GM12878 (cell line): ENCODE data around the gene MRPS9. TPM values are rescaled to one million over a fixed set of nuclear protein-coding genes. Genes with fewer than 3 reads are reported as not detected.

Experiments
- ATAC-seq: fragments of 200-7000 bp; cut with Tn5 transposase; 3 replicates; pipeline ENCODE4 v1.9.1; 2020; ENCODE audit warnings: mild to moderate bottlenecking, moderate library complexity
- BruUV-seq: library from RNA; stranded (reverse); fragments of 400-500 nt; replicated peaks from 2 replicates; lab custom pipeline; 2021; lab: Mats Ljungman, UMichigan
- CTCF ChIA-PET: fragments of 300-600 bp; sonication (Branson Sonifier 250); formaldehyde crosslinking; extraction: SDS; loops from one replicate; lab custom pipeline; 2021; ENCODE audit warnings: inconsistent platforms; lab: Yijun Ruan, JAX
- POLR2A ChIA-PET: fragments of 350-600 bp; formaldehyde crosslinking; extraction: SDS; loops from one replicate; lab custom pipeline; 2021; ENCODE audit warnings: inconsistent platforms; lab: Charles Lee
- RAD21 ChIA-PET: fragments of 300-600 bp; sonication (Branson Sonifier 250); formaldehyde crosslinking; loops from one replicate; lab custom pipeline; 2023; ENCODE audit warnings: antibody characterized with exemption; ENCODE audit not compliant: unreplicated experiment; lab: Charles Lee
- SMC1A ChIA-PET: fragments of 300-600 bp; sonication (Branson Sonifier 250); formaldehyde crosslinking; loops from one replicate; lab custom pipeline; 2023; ENCODE audit not compliant: unreplicated experiment, uncharacterized antibody; lab: Charles Lee
- DNase-seq: peaks from one replicate; pipeline ENCODE4 v3.0.0-alpha.2; 2011; ENCODE audit warnings: low read depth, low spot score
- FAIRE-seq: peaks from 3 replicates; lab custom pipeline; 2011; peaks lifted over from hg19 to GRCh38; lab: Jason Lieb, UNC
- H2AFZ ChIP-seq: 2 replicates; pipeline ENCODE4 v1.6.0; 2011; ENCODE audit warnings: low read depth, low read length, control low read depth; ENCODE audit not compliant: control insufficient read depth
- H3K27ac ChIP-seq: 2 replicates; pipeline ENCODE4 v1.5.1; 2011; ENCODE audit warnings: control low read depth; ENCODE audit not compliant: control insufficient read depth, insufficient read depth
- H3K27me3 ChIP-seq, 2 experiments: replicated peaks in 1 of 2; 2 replicates each; pipeline versions ENCODE4 v1.6.0 to v1.6.1; 2011; ENCODE audit warnings: low read length in 1 of 2; ENCODE audit not compliant: control insufficient read depth in 2 of 2, insufficient read depth in 2 of 2
- H3K36me3 ChIP-seq, 2 experiments: 2 replicates each; pipeline ENCODE4 v1.5.1; 2011; ENCODE audit warnings: low read length in 1 of 2; ENCODE audit not compliant: control insufficient read depth in 2 of 2, insufficient read depth in 2 of 2
- H3K4me1 ChIP-seq: 2 replicates; pipeline ENCODE4 v1.6.1; 2011; ENCODE audit warnings: mild to moderate bottlenecking, low read length, moderate library complexity, mixed read lengths; ENCODE audit not compliant: control insufficient read depth, insufficient read depth
- H3K4me2 ChIP-seq: 2 replicates; pipeline ENCODE4 v1.6.0; 2011; ENCODE audit warnings: control low read depth; ENCODE audit not compliant: control insufficient read depth, insufficient read depth
- H3K4me3 ChIP-seq: fragments of 200-600 bp; sonication (generic); 2 replicates; pipeline ENCODE4 v1.5.1; 2016
- H3K79me2 ChIP-seq: 2 replicates; pipeline ENCODE4 v1.6.0; 2011; ENCODE audit warnings: low read length; ENCODE audit not compliant: control insufficient read depth, insufficient read depth
- H3K9ac ChIP-seq: 2 replicates; pipeline ENCODE4 v1.8.0; 2011; ENCODE audit warnings: low read length, control low read depth, mixed read lengths; ENCODE audit not compliant: control insufficient read depth, insufficient read depth
- H3K9me3 ChIP-seq: replicated peaks from 3 replicates; pipeline ENCODE4 v1.5.1; 2011; ENCODE audit warnings: mild to moderate bottlenecking, low read length; ENCODE audit not compliant: control insufficient read depth, insufficient read depth
- H4K20me1 ChIP-seq: 2 replicates; pipeline ENCODE4 v1.6.0; 2011; ENCODE audit not compliant: control insufficient read depth, insufficient read depth
- ATF2 ChIP-seq: IDR thresholded peaks from 2 replicates; pipeline ENCODE4 v1.6.1; 2012; ENCODE audit warnings: low read length, inconsistent platforms
- BCL3 ChIP-seq: IDR thresholded peaks from 2 replicates; pipeline ENCODE4 v1.6.1; 2011; ENCODE audit warnings: borderline replicate concordance, low read depth, mild to moderate bottlenecking, moderate library complexity, low read length; ENCODE audit not compliant: insufficient read depth, poor library complexity, severe bottlenecking
- CBX5 ChIP-seq: sonication (generic); IDR thresholded peaks from 2 replicates; pipeline ENCODE4 v1.6.1; 2016; ENCODE audit warnings: low read depth, moderate library complexity, mild to moderate bottlenecking, inconsistent platforms
- CREB1 ChIP-seq: IDR thresholded peaks from 2 replicates; pipeline ENCODE4 v1.6.1; 2012; ENCODE audit warnings: low read depth, mild to moderate bottlenecking, inconsistent platforms
- E4F1 ChIP-seq: fragments of 450-650 bp; IDR thresholded peaks from 2 replicates; pipeline ENCODE4 v1.6.1; 2018; ENCODE audit warnings: borderline replicate concordance, mild to moderate bottlenecking; ENCODE audit not compliant: partially characterized antibody
- HDAC2 ChIP-seq: fragments of 200-600 bp; sonication (generic); IDR thresholded peaks from 2 replicates; pipeline ENCODE4 v1.6.1; 2017
- IKZF2 ChIP-seq, 2 experiments: fragments of 450-650 bp; IDR thresholded peaks; 2 replicates each; pipeline ENCODE4 v1.6.1; 2017; ENCODE audit warnings: mild to moderate bottlenecking in 2 of 2, moderate library complexity in 2 of 2
- KDM1A ChIP-seq: fragments of 200-600 bp; sonication (generic); IDR thresholded peaks from 2 replicates; pipeline ENCODE4 v1.6.1; 2016; ENCODE audit warnings: borderline replicate concordance
- MXI1 ChIP-seq: fragments of 150-350 bp; IDR thresholded peaks from 2 replicates; pipeline ENCODE4 v1.6.1; 2011; ENCODE audit warnings: low read depth, mild to moderate bottlenecking, inconsistent platforms, low read length, improper control_type of control experiment
- NFYA ChIP-seq: IDR thresholded peaks from 2 replicates; pipeline ENCODE4 v1.6.1; 2011; ENCODE audit warnings: low read depth, mild to moderate bottlenecking, low read length, improper control_type of control experiment, borderline replicate concordance
- PKNOX1 ChIP-seq: fragments of 450-650 bp; IDR thresholded peaks from 2 replicates; pipeline ENCODE4 v1.6.1; 2016; ENCODE audit warnings: mild to moderate bottlenecking
- POLR2A ChIP-seq: IDR thresholded peaks from 2 replicates; pipeline ENCODE4 v1.6.1; 2011; ENCODE audit warnings: low read depth, mild to moderate bottlenecking, low read length
- POU2F2 ChIP-seq: IDR thresholded peaks from 3 replicates; pipeline ENCODE4 v1.6.1; 2011; ENCODE audit warnings: low read depth, mild to moderate bottlenecking, low read length, borderline replicate concordance
- SMAD5 ChIP-seq: IDR thresholded peaks from 2 replicates; pipeline ENCODE4 v1.6.1; 2016; ENCODE audit warnings: antibody characterized with exemption, low read depth
- TARDBP ChIP-seq: IDR thresholded peaks from 2 replicates; pipeline ENCODE4 v1.6.1; 2016; ENCODE audit warnings: borderline replicate concordance
- TCF7 ChIP-seq: IDR thresholded peaks from 2 replicates; pipeline ENCODE4 v1.6.1; 2014; ENCODE audit warnings: antibody characterized with exemption, borderline replicate concordance
- YY1 ChIP-seq: IDR thresholded peaks from 2 replicates; pipeline ENCODE4 v1.6.1; 2011; ENCODE audit warnings: low read depth, mild to moderate bottlenecking, low read length
- ZBTB33 ChIP-seq: fragments of 450-650 bp; IDR thresholded peaks from 2 replicates; pipeline ENCODE4 v1.6.1; 2017; ENCODE audit warnings: mild to moderate bottlenecking
- WGBS: methylation state at CpG from one replicate; pipeline ENCODE4 v1.1.6; 2016; ENCODE audit warnings: low lambda C conversion rate; ENCODE audit not compliant: insufficient replicate concordance, insufficient coverage; ENCODE audit errors: missing lambda C conversion rate; 5-methylcytosine and 5-hydroxymethylcytosine counted together
- in situ Hi-C: fragments of 300-500 bp; cut with MboI; formaldehyde crosslinking; loops from 9 replicates; pipeline ENCODE4 v1.14.3; 2018; ENCODE audit warnings: mixed read lengths
- intact Hi-C: fragments of 100-400 bp; cut with micrococcal nuclease; formaldehyde crosslinking; loops from one replicate; pipeline ENCODE4 v1.14.2; 2022; ENCODE audit not compliant: unreplicated experiment
- polyA plus RNA-seq, 11 experiments: library from polyadenylated mRNA; depleted of rRNA in 4 of 11; unstranded in 6 of 11; stranded (reverse) in 5 of 11; fragments of >200 nt; fragmentation: Nextera tagmentation in 4 of 11; fragmentation: Illumina TruSeq in 1 of 11; extraction: Ambion mirVana in 4 of 11; extraction: Trizol in 1 of 11; gene quantifications; 1 replicate in 1 of 11; 2 replicates in 10 of 11; pipeline versions ENCODE4 v1.2.1 to v1.2.3, GENCODE V29; 2011 to 2016; ENCODE audit warnings: inconsistent platforms in 2 of 11, missing spikeins in 2 of 11, low read depth in 1 of 11
- total RNA-seq, 4 experiments: library from RNA; depleted of rRNA in 3 of 4; stranded (reverse); fragments of >200 nt in 3 of 4; fragmentation: Illumina TruSeq in 1 of 4; extraction: Trizol in 1 of 4; gene quantifications; 2 replicates each; pipeline versions ENCODE4 v1.2.1 to v1.2.3, GENCODE V29; 2013 to 2021

Gene MRPS9
- total and polyA plus RNA-seq, 10 of the 15 experiments (the other 5 are each of a cell fraction or from before 2014, with no cell fraction given), result 39.1 to 111 (median 63.4) TPM

- CTCF ChIA-PET, result interaction anchor here (0.9 to 9.1 kb wide), 11 partner anchors 8 to 229 kb away, joined by 3 to 291 read pairs (median 11); partner anchors contain the start of gene GPR45
- BruUV-seq, result no TSS peak
- in situ Hi-C loops, result no loop called here
- Histone ChIP-seq H3K9me3 (no peaks in the 10 kb centered on the region), H3K27me3 (no peaks in the 10 kb centered on the region), H3K4me2 (no peak overlapping the region), H3K27ac (no peak overlapping the region), H3K79me2 (no peaks in the 10 kb centered on the region), H3K4me1 (no peaks in the 10 kb centered on the region), H3K9ac (no peak overlapping the region), H3K36me3 (no peaks in the 10 kb centered on the region), H2AFZ (no peak overlapping the region), H4K20me1 (no peaks in the 10 kb centered on the region), H3K4me3 (no peak overlapping the region)
- RAD21 ChIA-PET, result interaction anchor here (2.8 to 5.4 kb wide), 2 partner anchors 64 to 122 kb away, joined by 10 to 41 read pairs; no protein-coding TSS in a partner anchor
- DNase-seq, result no peak
- 92% methylated on average over 4 of the region's 5 CpGs for WGBS
- POLR2A ChIA-PET, result no interaction called here
- intact Hi-C loops, result no loop called here
- FAIRE-seq, result no peak
- ATAC-seq, result no peak
- SMC1A ChIA-PET, result interaction anchor here (0.7 to 4.9 kb wide), 13 partner anchors 11 to 123 kb away, joined by 3 to 37 read pairs (median 4); partner anchors contain the start of gene GPR45
- TF ChIP-seq E4F1 (no peak), ATF2 (no peak), ZBTB33 (no peak), KDM1A (no peak), MXI1 (no peak), TCF7 (no peak), PKNOX1 (no peak), CREB1 (no peak), IKZF2 (IDR thresholded peaks at IDR 0.05) (no peak), HDAC2 (no peak), POU2F2 (no peak), BCL3 (no peak), POLR2A (no peak), NFYA (no peak), YY1 (no peak), SMAD5 (no peak), CBX5 (no peak), TARDBP (no peak)
Observed at GRCh38 chr2:105116348-105116747, 78.5 kb downstream of the MRPS9 start.
